Stimulated activated CD8-positive, alpha-beta memory T cell treated with anti-CD3 and anti-CD28 coated beads, Interleukin-15, amount 100 ng/mL, for 24 hours (primary cell): ENCODE data around the gene CCDC8.
"Not testable (repeated sequence)": the region's sequence is repeated elsewhere in the genome, so short reads cannot be mapped to it uniquely, and the experiment has no call there.

Experiments
- DNase-seq: peaks from one replicate; pipeline ENCODE4 v3.0.0-alpha.2; 2020; ENCODE audit warnings: low read depth

Gene CCDC8

GRCh38 chr19:46427518-46428045 lies 14.2 kb upstream of the CCDC8 start:
- DNase-seq = no peak

GRCh38 chr19:46426506-46427162 lies 13.3 kb upstream of the CCDC8 start:
- DNase-seq = no peak

DNA sequence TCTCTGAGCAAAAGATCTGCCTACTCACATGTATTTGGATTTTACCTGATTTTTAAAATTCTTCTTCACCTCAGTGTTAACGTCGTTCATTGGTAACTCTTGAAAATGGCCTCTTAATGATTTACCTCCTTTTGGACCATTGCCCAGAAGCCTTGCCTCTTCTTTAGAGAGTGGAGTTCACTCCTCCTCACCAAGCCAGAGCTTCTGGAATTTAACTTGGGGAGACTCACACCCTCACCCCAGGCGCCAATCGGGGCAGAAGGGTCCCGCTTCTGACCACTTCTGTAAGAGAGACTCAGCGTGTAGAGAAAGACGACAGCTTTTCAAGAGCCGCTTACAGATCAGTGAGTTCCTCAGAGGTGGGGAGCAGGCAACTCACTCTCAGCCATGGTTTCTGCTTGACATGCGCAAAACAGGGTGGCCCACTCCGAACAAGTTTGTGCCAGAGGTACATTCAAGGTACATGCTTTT lies 12.7 kb upstream of the CCDC8 start:
- no peak for DNase-seq

GRCh38 chr19:46423188-46423587 lies 9.8 kb upstream of the CCDC8 start:
- no peak for DNase-seq

DNA sequence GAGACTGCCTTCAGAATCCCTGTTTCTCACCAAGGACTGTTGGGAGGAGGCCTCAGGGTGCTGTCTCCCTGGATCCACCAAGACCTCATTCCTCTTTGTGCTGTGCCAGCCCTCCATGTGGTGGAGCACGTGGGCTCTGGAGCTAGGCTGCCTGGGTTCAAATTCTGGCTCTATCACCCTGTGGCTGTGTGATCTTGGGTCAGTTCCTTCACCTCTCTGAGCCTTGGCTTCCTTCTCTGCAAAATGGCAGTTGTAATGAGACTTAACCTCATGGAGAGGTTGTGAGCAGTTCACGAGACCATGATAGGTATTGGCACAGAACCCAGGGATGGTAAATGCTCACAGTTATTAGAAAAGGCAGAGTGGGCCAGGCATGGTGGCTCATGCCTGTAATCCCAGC lies 9.0 kb upstream of the CCDC8 start:
- DNase-seq = no peak

DNA sequence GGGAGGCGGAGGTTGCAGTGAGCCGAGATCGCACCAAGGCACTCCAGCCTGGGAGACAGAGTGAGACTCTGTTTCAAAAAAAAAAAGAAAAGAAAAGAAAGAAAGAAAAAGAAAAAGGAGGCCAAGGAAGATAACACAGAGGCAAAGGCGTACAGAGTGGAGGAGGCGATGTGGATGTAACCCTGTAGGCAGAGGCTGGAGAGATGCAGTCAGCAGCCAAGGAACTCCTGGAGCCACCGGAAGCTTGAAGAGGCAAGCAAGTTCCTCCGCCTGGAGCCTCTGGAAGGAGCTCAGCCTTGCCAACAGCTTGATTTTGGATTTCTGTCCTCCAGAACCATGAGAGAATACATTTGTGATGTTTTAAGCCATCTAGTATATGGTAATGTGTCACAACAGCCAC lies 6.7 kb upstream of the CCDC8 start:
- no peak for DNase-seq

DNA sequence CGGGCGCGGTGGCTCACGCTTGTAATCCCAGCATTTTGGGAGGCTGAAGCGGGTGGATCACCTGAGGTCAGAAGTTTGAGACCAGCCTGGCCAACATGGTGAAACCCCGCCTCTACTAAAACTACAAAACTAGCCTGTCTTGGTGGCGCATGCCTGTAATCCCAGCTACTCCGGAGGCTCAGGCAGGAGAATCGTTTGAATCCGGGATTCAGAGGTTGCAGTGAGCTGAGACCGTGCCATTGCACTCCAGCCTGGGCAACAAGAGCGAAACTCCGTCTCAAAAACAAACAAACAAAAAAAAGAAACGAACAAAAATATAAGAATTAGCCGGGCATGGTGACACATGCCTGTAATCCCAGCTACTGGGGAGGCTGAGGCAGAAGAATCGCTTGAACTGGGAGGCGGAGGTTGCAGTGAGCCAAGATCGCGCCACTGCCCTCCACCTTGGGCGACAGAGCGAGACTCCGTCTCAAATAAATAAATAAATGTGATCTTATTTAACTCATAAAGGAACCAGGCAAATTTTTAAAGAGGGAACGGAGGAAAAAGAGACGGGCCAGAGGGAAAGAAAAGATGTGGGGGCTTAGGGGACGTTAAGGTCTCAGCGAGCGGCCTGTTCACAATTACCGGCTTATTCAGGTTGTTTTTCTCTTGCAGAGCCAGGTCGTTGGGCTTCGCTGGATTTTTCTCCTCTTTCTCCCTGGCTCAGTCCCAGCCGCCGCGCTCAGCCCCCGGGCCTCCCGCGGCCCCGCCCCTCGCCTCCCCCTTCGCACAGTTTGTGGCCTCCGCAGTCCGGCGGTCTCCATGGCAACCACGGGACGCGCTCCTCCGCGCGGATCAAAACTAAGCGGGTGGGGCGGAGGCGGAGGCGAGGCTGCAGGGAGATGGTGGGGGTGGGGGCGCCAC lies 2.7 kb upstream of the CCDC8 start:
- DNase-seq = not testable (repeated sequence)

DNA sequence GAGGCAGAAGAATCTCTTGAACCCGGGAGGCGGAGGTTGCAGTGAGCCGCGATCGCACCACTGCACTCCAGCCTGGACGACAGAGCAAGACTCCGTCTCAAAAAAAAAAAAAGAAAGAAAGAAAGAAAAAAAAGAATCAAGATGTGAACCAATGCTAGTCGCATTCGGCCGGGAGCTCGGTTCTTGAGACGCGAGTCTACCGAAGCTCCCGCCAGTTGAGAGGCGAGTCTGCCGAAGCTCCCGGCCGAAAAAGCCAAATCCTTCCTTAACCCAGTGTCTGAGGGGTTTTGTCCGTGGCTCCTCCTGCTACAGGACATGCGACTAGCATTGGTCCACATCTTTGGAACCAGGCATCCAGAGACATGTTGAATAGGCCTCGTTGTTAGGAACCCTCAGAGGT lies 1.5 kb upstream of the CCDC8 start:
- DNase-seq = not testable (repeated sequence)

GRCh38 chr19:46412650-46413261 lies 608 bp downstream of the CCDC8 start:
- DNase-seq = no peak

GRCh38 chr19:46411925-46412649 lies 1.3 kb downstream of the CCDC8 start:
- no peak for DNase-seq

DNA sequence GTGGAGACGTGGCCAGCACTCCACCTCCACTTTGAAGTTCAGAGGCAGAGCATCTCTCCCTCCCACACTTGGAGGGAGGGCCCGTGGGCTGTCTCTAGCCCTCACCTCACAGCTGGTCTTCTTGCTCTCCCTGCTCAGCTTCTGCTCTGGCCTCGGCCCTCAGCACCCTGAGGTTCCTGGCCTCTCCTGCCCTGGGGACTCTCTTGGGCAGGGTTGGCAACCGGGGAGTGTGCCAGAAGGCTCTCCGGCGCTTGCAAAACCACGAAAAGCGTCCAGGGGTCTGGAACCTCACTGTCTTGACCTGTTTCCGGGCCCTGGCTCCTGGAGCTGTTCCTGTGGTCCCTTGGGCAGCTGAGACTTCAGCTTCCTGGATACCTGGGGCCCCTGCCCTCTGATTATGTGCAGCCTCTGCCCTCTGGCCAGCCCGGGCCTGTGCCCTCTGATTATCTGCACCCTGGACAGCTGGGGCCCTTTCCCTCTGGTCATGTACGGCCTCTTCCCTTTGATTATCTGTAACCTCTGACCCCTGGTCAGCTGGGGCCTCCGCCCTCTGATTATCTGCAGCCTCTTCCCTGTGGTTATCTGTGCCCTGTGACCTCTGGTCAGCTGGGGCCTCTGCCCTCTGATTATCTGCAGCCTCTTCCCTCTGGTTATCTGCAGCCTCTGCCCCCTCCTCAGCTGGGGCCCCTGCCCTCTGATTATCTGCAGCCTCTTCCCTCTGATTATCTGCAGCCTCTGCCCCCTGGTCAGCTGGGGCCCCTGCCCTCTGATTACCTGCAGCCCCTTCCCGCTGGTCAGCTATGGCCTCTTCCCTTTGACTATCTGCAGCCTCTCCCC lies 2.1 kb downstream of the CCDC8 start:
- no peak for DNase-seq

DNA sequence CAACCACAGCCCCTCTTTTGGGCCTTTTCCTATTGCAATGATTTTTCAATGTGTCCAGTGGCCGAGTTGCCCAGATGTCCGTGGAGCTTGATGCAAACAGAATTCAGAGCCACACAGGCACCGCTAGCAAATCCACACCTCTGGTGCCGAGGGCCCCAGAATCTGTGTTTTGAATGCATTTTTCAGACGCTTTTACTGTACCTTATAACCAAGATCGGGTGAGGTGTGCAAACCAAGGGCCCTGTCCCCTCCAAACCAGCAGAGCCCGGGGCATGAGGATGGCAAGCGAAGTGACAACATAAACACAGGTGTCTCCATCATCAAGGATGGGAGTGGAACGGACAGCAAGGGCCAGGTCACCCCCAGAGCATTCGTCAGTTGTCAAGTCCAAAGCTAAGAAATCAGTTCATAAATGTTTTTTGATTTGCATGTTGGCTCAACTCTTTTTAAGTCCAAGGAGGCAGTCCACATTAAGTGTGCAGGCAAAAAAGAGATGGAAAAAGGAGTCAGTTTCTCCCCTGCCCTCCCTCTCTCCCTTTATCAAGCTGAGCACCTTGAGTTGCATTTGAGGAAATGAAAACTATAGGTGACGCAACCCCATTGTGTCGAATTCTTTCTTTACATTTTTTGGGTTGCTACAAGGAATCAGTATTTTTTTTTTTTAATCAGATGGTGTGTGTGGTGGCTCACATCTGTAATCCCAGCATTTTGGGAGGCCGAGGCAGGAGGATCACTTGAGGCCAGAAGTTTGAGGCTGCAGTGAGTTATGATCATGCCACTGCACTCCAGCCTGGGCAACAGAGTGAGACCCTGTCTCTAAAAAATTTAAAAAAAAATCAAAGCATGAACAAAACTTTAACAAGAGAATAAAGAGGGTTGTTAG lies 2.9 kb downstream of the CCDC8 start:
- DNase-seq = no peak

DNA sequence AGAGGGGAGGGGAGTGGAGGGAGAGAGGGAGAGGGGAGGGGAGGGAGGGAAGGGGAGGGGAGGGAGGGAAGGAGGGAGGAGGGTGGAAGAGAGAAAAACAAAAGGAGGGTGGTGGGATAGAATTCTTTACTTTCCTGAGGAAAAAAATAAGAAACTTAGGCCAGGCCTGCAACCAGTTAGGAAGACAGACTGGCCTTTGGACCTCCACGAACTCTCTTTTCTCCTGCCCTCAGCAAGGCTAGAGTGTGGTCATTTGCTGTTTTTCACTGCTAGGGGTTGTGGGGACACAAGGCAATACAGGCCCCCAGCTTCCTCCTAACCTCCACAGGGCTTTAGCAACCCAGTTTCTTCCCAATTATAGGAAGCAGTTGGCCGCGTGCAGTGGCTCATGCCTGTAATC lies 4.2 kb downstream of the CCDC8 start:
- no peak for DNase-seq

DNA sequence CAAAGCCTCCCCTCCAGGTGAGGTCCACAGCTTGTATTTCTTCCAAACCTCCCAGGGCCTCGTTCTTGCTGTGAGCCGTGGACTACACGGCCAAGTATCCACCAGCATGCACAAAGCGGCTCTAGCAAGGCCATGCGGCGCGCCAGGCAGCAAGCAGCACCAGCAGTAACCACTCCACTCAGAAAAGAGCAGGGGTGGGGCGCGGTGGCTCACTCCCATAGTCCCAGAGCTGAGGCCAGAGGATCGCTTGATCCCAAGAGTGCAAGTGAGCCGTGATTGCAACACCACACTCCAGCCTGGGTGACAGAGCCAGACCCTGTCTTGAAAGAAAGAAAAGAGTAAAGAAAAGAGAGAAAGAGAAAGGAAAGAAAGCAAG lies 4.7 kb downstream of the CCDC8 start:
- no peak for DNase-seq

GRCh38 chr19:46407856-46408663 lies 5.3 kb downstream of the CCDC8 start:
- DNase-seq = no peak

DNA sequence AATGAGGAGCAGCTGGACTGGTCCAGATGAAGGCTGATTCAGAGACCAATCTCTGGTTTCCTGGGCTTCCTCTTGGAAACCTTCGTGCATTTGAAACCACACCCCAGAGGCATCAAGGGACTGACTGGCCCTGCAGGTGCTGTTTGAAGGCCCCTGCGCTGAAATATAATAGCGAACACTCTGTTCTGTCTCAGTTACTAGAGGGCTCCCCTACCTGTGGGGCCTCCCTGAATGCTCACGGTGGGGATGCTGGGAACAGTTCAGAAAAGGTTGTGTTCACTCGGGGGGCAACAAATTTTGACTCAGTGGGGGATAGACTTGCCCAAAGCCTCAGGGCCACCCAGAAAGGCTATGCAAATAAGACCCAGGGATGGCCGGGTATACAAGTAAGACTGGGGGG lies 6.4 kb downstream of the CCDC8 start:
- no peak for DNase-seq

DNA sequence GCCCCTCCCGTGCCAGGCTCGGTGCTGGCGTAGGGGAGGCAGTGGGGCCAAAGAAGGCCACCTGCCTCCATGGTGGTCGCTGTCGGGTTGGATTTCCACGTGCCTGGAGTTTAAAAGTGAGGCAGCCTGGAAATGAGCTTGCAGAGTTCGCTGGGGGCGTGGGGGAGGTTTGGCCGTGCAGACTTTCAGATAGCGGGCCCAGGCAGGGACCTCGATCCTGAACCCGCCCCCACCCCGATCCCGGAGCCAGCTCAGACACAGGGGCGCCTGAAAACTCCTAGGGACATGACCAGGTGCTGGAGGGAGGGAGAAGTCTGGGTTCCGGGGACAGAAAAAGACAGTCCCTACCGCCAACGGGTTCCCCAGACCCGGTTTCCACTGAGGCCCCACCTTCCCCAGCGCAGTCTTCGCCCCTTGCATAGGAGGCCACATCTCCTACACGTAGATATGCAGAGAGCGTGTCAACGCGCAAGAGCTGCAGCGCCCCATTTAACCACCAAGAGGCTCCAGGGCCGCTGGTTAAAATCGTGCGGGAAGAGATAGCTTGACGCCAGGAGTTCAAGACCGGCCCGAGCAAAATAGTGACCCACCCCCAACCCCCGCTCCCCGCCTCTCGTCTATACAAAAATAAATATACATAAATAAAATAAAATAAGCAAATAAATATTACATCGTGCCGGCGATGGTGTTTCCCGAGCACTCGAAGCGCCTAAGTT lies 8.5 kb downstream of the CCDC8 start:
- no peak for DNase-seq

DNA sequence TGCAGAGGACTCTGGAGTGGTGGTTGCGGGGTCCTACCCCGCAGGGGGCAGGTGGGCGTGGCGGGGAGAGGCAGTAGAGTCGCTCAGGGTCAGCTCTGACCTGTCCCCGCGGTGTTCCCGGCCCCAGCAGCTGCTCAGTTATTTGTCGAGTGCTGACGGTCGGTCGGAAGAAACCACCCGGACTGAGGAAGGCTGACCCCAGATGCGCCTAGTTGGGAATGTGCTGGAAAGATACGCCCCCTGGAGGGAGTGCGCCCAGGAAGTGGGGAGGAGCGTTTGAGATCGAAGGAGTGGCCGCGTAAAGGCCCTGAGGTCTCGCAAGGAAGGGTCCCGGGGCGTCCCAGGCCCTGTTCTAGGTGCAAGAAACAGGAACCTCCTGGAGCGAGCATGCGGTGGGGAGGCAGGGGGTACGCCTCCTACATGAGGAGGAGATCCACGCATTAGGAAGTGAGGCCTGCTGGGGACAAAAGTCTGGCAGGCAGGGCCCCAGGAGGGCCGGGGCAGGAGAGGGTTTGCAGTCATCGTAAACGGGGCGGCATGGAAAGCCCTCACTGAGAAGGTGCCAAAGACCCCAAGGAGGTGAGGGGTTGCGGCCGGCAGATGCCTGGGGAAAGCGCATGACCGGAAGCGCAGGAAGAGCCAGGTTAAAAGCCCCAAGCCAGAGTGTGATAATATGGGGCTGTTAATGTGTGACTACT lies 9.2 kb downstream of the CCDC8 start:
- no peak for DNase-seq
